HepG2 (cell line): ENCODE measurements around the gene ANLN. TPM values are rescaled to one million over a fixed set of nuclear protein-coding genes. Genes with fewer than 3 reads are reported as not detected.

Experiments
- CEBPG ChIP-seq: IDR thresholded peaks from 2 replicates; pipeline ENCODE4 v1.6.1; 2016
- CHCHD3 ChIP-seq: sonication (generic); formaldehyde crosslinking; IDR thresholded peaks from 2 replicates; pipeline ENCODE4 v1.8.0; 2022; ENCODE audit warnings: mild to moderate bottlenecking, missing genetic modification reagents, moderate library complexity
- CREB3 ChIP-seq: sonication (generic); formaldehyde crosslinking; IDR thresholded peaks from 2 replicates; pipeline ENCODE4 v1.5.0; 2020; ENCODE audit warnings: missing genetic modification reagents
- FOXO1 ChIP-seq: sonication (generic); formaldehyde crosslinking; IDR thresholded peaks from 2 replicates; pipeline ENCODE4 v1.4.0; 2020; ENCODE audit warnings: missing genetic modification reagents
- HMG20A ChIP-seq: IDR thresholded peaks from 2 replicates; pipeline ENCODE4 v1.6.1; 2016; ENCODE audit warnings: borderline replicate concordance
- KDM2A ChIP-seq: sonication (generic); formaldehyde crosslinking; IDR thresholded peaks from 2 replicates; pipeline ENCODE4 v1.4.0; 2020; ENCODE audit warnings: low read depth, missing genetic modification reagents, borderline replicate concordance
- NCOA5 ChIP-seq: sonication (generic); formaldehyde crosslinking; IDR thresholded peaks from 2 replicates; pipeline ENCODE4 v1.4.0; 2020; ENCODE audit warnings: missing genetic modification reagents
- NFYC ChIP-seq: IDR thresholded peaks from 2 replicates; pipeline ENCODE4 v1.6.1; 2016; ENCODE audit warnings: missing genetic modification reagents, missing compliant biosample characterization
- RFXAP ChIP-seq: sonication (generic); formaldehyde crosslinking; IDR thresholded peaks from 2 replicates; pipeline ENCODE4 v1.4.0; 2020; ENCODE audit warnings: missing genetic modification reagents, borderline replicate concordance
- ZFP1 ChIP-seq: IDR thresholded peaks from 2 replicates; pipeline ENCODE4 v1.6.1; 2016
- ZHX2 ChIP-seq, 2 experiments: sonication (generic) in 1 of 2; formaldehyde crosslinking in 1 of 2; IDR thresholded peaks; 2 replicates each; pipeline versions ENCODE4 v1.6.1 to v1.9.0; 2014 to 2022; ENCODE audit warnings: antibody characterized with exemption in 1 of 2, borderline replicate concordance in 1 of 2, inconsistent platforms in 1 of 2, low read depth in 1 of 2, missing genetic modification reagents in 1 of 2
- ZNF234 ChIP-seq: sonication (generic); formaldehyde crosslinking; conservative IDR thresholded peaks from 2 replicates; pipeline ENCODE4 v1.5.1; 2020; ENCODE audit warnings: mild to moderate bottlenecking, missing genetic modification reagents
- ZNF329 ChIP-seq: sonication (generic); formaldehyde crosslinking; IDR thresholded peaks from 2 replicates; pipeline ENCODE4 v1.9.0; 2021; ENCODE audit warnings: low read depth, mild to moderate bottlenecking, missing genetic modification reagents
- ZNF431 ChIP-seq: sonication (generic); formaldehyde crosslinking; IDR thresholded peaks from 2 replicates; pipeline ENCODE4 v1.9.0; 2022; ENCODE audit warnings: missing genetic modification reagents, low read depth, mild to moderate bottlenecking, borderline replicate concordance
- ZNF766 ChIP-seq: sonication (generic); formaldehyde crosslinking; IDR thresholded peaks from 2 replicates; pipeline ENCODE4 v1.5.0; 2020; ENCODE audit warnings: missing genetic modification reagents, borderline replicate concordance
- polyA plus RNA-seq, 8 experiments: library from polyadenylated mRNA; depleted of rRNA in 3 of 8; stranded (reverse) in 7 of 8; unstranded in 1 of 8; fragments of >200 nt; fragmentation: Illumina TruSeq in 4 of 8; extraction: Trizol in 4 of 8; gene quantifications; 2 replicates each; pipeline versions ENCODE4 v1.2.1 to v1.2.3, GENCODE V29; 2011 to 2016; ENCODE audit warnings: low read depth in 4 of 8, missing spikeins in 1 of 8, mixed read lengths in 1 of 8; ENCODE audit not compliant: insufficient read depth in 1 of 8
- total RNA-seq, 5 experiments: library from RNA; depleted of rRNA; stranded (reverse); fragments of >200 nt; fragmentation: Illumina TruSeq; extraction: Trizol; gene quantifications; 2 replicates each; pipeline ENCODE4 v1.2.3, GENCODE V29; 2016; ENCODE audit warnings: low read depth in 1 of 5
- TF ChIP-seq, protein P1 (sequence below), 2 experiments: sonication (generic) in 1 of 2; formaldehyde crosslinking in 1 of 2; IDR thresholded peaks; 2 replicates each; pipeline versions ENCODE4 v1.4.0 to v1.6.1; 2016 to 2020; ENCODE audit warnings: borderline replicate concordance in 1 of 2, low read depth in 1 of 2, mild to moderate bottlenecking in 1 of 2, missing genetic modification reagents in 1 of 2

ANLN gene
- total and polyA plus RNA-seq, 2 of the 13 experiments (the other 11 are each of a cell fraction or from before 2014, with no cell fraction given) = 20.0 to 72.0 TPM

DNA sequence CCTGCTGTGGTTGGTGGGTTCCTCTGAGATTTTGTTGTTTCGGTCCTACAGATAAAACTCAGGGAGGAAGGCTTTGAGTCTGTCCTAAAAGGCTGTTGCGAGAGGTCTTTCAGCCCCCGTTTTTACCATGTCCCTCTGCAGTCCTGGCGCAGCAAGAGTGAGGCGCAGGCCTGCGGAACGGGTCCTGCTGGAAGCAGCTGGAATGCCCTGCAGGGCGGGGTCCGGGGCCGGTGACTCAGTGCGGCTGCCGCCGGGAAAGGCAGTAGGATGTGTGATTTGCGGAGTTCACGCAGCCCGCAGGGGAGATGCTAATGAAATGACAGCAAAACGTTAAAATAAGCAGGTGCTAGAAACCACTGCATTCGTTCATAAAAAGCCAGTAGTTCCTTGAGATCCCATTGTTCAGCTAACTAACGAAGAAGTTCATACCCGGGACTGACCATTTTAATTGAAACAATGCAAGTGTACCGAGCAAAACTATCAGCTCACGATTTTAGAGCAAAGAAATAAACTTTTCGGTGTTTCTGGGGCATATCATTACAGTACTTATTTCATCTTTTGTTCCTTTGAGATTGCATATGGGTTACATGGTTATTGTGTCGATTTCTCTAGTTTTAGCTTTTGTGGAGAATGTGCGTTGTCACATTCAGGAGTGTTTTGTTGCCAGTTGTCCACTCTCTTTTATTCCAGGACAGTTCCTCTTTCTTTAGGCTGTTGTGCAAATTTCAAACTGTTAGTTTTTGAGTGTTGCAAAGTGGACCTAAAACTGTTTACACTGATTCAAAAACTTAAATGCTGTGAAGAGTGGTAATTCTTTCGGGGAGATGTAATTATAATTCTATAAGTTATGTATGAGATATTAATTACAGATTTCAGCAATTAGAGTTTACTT is 783 bp downstream of the ANLN start (continued):
- TF ChIP-seq, protein P1, sequence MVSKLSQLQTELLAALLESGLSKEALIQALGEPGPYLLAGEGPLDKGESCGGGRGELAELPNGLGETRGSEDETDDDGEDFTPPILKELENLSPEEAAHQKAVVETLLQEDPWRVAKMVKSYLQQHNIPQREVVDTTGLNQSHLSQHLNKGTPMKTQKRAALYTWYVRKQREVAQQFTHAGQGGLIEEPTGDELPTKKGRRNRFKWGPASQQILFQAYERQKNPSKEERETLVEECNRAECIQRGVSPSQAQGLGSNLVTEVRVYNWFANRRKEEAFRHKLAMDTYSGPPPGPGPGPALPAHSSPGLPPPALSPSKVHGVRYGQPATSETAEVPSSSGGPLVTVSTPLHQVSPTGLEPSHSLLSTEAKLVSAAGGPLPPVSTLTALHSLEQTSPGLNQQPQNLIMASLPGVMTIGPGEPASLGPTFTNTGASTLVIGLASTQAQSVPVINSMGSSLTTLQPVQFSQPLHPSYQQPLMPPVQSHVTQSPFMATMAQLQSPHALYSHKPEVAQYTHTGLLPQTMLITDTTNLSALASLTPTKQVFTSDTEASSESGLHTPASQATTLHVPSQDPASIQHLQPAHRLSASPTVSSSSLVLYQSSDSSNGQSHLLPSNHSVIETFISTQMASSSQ (IDR thresholded peaks at IDR 0.05; ENCODE audit: low read depth) = no peak
- TF ChIP-seq, protein P1 (CRISPR knock-in tag; IDR thresholded peaks at IDR 0.05; ENCODE audit: borderline replicate concordance) = no peak
- TF ChIP-seq HMG20A (CRISPR knock-in tag) (no peak), ZNF431 (CRISPR knock-in tag) (no peak), ZHX2 (IDR thresholded peaks at IDR 0.05; ENCODE audit: low read depth) (no peak), ZHX2 (CRISPR knock-in tag; IDR thresholded peaks at IDR 0.05; ENCODE audit: borderline replicate concordance) (no peak), ZNF766 (CRISPR knock-in tag) (no peak), ZNF234 (CRISPR knock-in tag) (no peak; the same call in 1 of the 2 replicates), ZNF329 (peak; percentile 65; the same call in 1 of the 2 replicates), KDM2A (CRISPR knock-in tag) (peak; percentile 52; the same call in 1 of the 2 replicates), ZFP1 (CRISPR knock-in tag) (no peak), CHCHD3 (CRISPR knock-in tag) (no peak), CEBPG (CRISPR knock-in tag) (no peak), CREB3 (CRISPR knock-in tag) (no peak), FOXO1 (no peak), NCOA5 (CRISPR knock-in tag) (no peak), NFYC (no peak), RFXAP (CRISPR knock-in tag) (no peak)
